Pancreas (tissue), 10 donors: ENCODE data around the gene ZNF530. TPM values are rescaled to one million over a fixed set of nuclear protein-coding genes. Genes with fewer than 3 reads are reported as not detected.
A peak's percentile ranks its signal among the peaks of the same experiment; 100 is the strongest.

Experiments
- ATAC-seq, 4 donors: fragments of 200-7000 bp; cut with Tn5 transposase; one replicate each; pipeline versions ENCODE4 v1.8.0 to v1.9.1; 2020; ENCODE audit warnings: mild to moderate bottlenecking in 4 of 4, moderate library complexity in 4 of 4
- DNase-seq, 6 donors: peaks; one replicate each; pipeline ENCODE4 v3.0.0-alpha.2; 2020
- FAIRE-seq: peaks from 2 replicates; lab custom pipeline; 2012; peaks lifted over from hg19 to GRCh38; lab: Jason Lieb, UNC
- H3K27ac ChIP-seq, 4 donors: fragments of 200-600 bp; sonication (generic); 1 replicate in 3 of 4; 2 replicates in 1 of 4; pipeline versions ENCODE4 v1.5.0 to v1.8.0; 2020
- H3K27me3 ChIP-seq, 4 donors: fragments of 200-600 bp; one replicate each; pipeline ENCODE4 v1.8.0; 2021
- H3K36me3 ChIP-seq, 3 donors: fragments of 200-600 bp; sonication (generic) in 1 of 3; one replicate each; pipeline versions ENCODE4 v1.5.0 to v1.8.0; 2020 to 2021
- H3K4me1 ChIP-seq, 3 donors: fragments of 200-600 bp; one replicate each; pipeline ENCODE4 v1.8.0; 2021
- H3K4me3 ChIP-seq, 4 donors: fragments of 200-600 bp; sonication (generic) in 2 of 4; one replicate each; pipeline versions ENCODE4 v1.5.0 to v1.8.0; 2020 to 2021
- H3K9me3 ChIP-seq, 4 donors: fragments of 200-600 bp; one replicate each; pipeline ENCODE4 v1.8.0; 2021
- CTCF ChIP-seq, 4 donors: fragments of 200-600 bp; sonication (generic) in 3 of 4; IDR thresholded peaks; one replicate each; pipeline versions ENCODE4 v1.5.0 to v1.8.0; 2021; ENCODE audit warnings: antibody characterized with exemption in 4 of 4
- WGBS, 2 donors: extraction: QIAGEN DNeasy Blood & Tissue Kit; methylation state at CpG; one replicate each; pipeline ENCODE4 v1.1.7; 2013; 5-methylcytosine and 5-hydroxymethylcytosine counted together
- intact Hi-C, 3 donors: fragments of 100-400 bp; cut with DNase I; formaldehyde crosslinking; loops; one replicate each; pipeline versions ENCODE4 v1.11.1 to v1.14.2; 2022
- polyA plus RNA-seq, 2 donors: library from polyadenylated mRNA; stranded (reverse); fragments of 200-250 nt; gene quantifications; one replicate each; pipeline ENCODE4 v1.2.3, GENCODE V29; 2013
- total RNA-seq, 6 donors: library from RNA; stranded (reverse); fragmentation: NEBNext Ultra II Directional in 4 of 6; extraction: Animal tissue kit (Norgen Biotek cat#: 25700) in 4 of 6; gene quantifications; one replicate each; pipeline versions ENCODE4 v1.2.1 to v1.2.4, GENCODE V29; 2021 to 2023
- donor health status: healthy with polysubstance abuse.
- donor health status: DM: no; HTN: no; CAD: no; lungs with moderate emphysema.
- donor health status: DM: no; HTN: no; CAD: no.
- donor health status: control.
- donor health status: control.
- donor health status: Bipolar disorder and iron deficiency.
- donor health status: DM: yes; HTN: yes; CAD: no.
- donor health status: DM: no; HTN: no; CAD: no.
- donor health status: DM: no; HTN: no; CAD: no.
- donor health status: DM: yes; HTN: yes; CAD: no.

The ZNF530 gene
- total and polyA plus RNA-seq, 8 donors: 0.76 to 2.3 (median 1.1) TPM

DNA sequence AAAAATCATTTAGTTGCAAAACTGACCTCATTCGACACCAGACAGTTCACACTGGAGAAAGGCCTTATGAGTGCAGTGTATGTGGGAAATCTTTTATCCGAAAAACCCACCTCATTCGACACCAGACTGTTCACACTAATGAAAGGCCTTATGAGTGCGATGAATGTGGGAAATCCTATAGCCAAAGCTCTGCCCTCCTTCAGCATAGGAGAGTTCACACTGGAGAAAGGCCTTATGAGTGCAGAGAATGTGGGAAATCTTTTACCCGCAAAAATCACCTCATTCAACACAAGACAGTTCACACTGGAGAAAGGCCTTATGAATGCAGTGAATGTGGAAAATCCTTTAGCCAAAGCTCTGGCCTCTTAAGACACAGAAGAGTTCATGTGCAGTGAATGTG is 7.2 kb downstream of the ZNF530 start:
- Histone ChIP-seq H3K27ac (no peak overlapping the region), H3K4me3 (no peak overlapping the region), H3K4me1 (no peaks in the 10 kb centered on the region), H3K27me3 (no peaks in the 10 kb centered on the region), H3K36me3 (peaks cover 0 to 11% (median 5%) of the 10 kb centered on the region in 3 donors), H3K9me3 (no peaks in the 10 kb centered on the region)
- DNase-seq: no peak
- no peak for FAIRE-seq
- no peak for ATAC-seq
- intact Hi-C loops: no loop called here
- 95 to 96% methylated on average over 5 of the region's 5 CpGs for WGBS, 2 donors
- TF ChIP-seq CTCF (IDR thresholded peaks at IDR 0.05): no peak

DNA sequence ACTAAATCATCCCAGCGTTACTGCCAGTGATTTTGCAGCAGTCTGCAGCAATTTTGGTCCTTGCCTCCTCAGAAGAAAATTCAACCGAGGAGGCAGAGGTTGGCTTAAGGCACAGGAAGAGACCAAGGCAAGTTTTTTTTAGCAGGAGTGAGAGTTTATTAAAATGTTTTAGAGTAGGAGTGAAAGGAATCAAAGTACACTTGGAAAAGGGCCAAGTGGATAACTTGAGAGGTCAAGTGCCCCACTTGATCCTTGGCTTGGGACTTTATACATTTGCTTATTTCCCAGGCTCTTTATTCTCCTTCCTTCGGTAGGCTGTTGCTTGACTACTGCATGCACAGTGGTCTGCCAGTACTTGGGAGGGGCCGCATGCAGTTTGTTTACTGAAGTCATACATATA is 11.4 kb downstream of the ZNF530 start:
- no peak overlapping the region for H3K4me3 ChIP-seq

GRCh38 chr19:57613941-57614743 is 14.5 kb downstream of the ZNF530 start, which contains the start of gene ZNF134:
Gene ZNF134 (plus strand): TSS chr19:57614242. CDS start chr19:57619469, 5,227 bp downstream.
- FAIRE-seq: no peak
- intact Hi-C loops: no loop called here
- peak; percentile 100 for ATAC-seq
- Histone ChIP-seq H3K27ac (no peak within 1 kb of the TSS), H3K9me3 (peaks cover 0 to 8% (median 2%) of the 10 kb centered on the region in 4 donors), H3K36me3 (peaks cover 0 to 14% (median 5%) of the 10 kb centered on the region in 3 donors), H3K4me1 (peaks cover 0 to 9% (median 0%) of the 10 kb centered on the region in 3 donors), H3K4me3 (peak within 1 kb of the TSS; percentile 97 to 100 (median 100)), H3K27me3 (no peaks in the 10 kb centered on the region)
- 2% methylated on average over 64 of the region's 64 CpGs for WGBS, 2 donors
- peak; percentile 86 to 95 (median 91) for DNase-seq
- no peak for TF ChIP-seq CTCF (IDR thresholded peaks at IDR 0.05)

More for the DNA sequence above, 11.4 kb downstream of the ZNF530 start:
- no peak for DNase-seq
- TF ChIP-seq CTCF (IDR thresholded peaks at IDR 0.05): no peak
- no peak for FAIRE-seq
- Histone ChIP-seq H3K27me3 (no peaks in the 10 kb centered on the region), H3K4me1 (peaks cover 0 to 9% (median 0%) of the 10 kb centered on the region in 3 donors), H3K9me3 (peaks cover 0 to 4% (median 0%) of the 10 kb centered on the region in 4 donors), H3K36me3 (peaks cover 0 to 5% (median 0%) of the 10 kb centered on the region in 3 donors), H3K27ac (no peak overlapping the region)
- ATAC-seq: no peak
- intact Hi-C loops: no loop called here
- WGBS, 2 donors: 79 to 88% methylated on average over 4 of the region's 4 CpGs

DNA sequence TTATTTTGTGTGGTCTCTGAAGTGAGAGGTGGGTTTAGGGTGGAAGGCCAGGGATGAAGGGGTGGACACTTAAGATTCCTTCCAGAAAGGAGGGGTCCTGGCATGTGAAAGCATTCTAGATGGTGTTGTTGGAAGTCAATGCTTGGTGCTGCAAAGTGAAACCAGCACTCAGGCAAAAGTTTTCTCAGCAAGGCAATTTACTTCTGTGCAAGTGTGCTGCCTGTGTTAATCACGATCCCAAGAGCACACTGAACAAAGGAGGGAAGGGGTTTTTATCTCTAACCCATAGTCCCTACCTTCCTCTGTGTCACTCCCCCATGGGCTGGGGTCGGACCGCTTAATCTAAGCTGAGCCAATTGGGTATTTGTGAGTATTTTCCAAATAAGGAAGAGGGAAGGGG is 15.7 kb downstream of the ZNF530 start:
- 93 to 100% methylated on average over 3 of the region's 3 CpGs for WGBS, 2 donors
- no peak for FAIRE-seq
- Histone ChIP-seq H3K4me1 (peaks cover 0 to 9% (median 0%) of the 10 kb centered on the region in 3 donors), H3K27ac (no peak overlapping the region), H3K9me3 (peaks cover 0 to 14% (median 4%) of the 10 kb centered on the region in 4 donors), H3K27me3 (no peaks in the 10 kb centered on the region), H3K36me3 (peaks cover 7 to 26% (median 16%) of the 10 kb centered on the region in 3 donors), H3K4me3 (peak overlapping the region in 1 of 4 donors; percentile 100)
- intact Hi-C loops: no loop called here
- TF ChIP-seq CTCF (IDR thresholded peaks at IDR 0.05): no peak
- ATAC-seq: no peak
- DNase-seq: no peak
